Upper lobe of right lung (tissue), 1 donor: ENCODE data around the gene ASTN1. TPM values are rescaled to one million over a fixed set of nuclear protein-coding genes. Genes with fewer than 3 reads are reported as not detected.

Experiments
- ATAC-seq: fragments of 200-7000 bp; cut with Tn5 transposase; one replicate; pipeline ENCODE4 v1.9.1; 2020; ENCODE audit warnings: mild to moderate bottlenecking, moderate library complexity
- DNase-seq: peaks from one replicate; pipeline ENCODE4 v3.0.0-alpha.2; 2020
- H3K27ac ChIP-seq: fragments of 200-600 bp; one replicate; pipeline ENCODE4 v1.8.0; 2022
- H3K27me3 ChIP-seq: fragments of 200-600 bp; one replicate; pipeline ENCODE4 v1.8.0; 2022; ENCODE audit warnings: mild to moderate bottlenecking
- H3K36me3 ChIP-seq: fragments of 200-600 bp; one replicate; pipeline ENCODE4 v1.8.0; 2022
- H3K4me1 ChIP-seq: fragments of 200-600 bp; one replicate; pipeline ENCODE4 v1.8.0; 2022
- H3K4me3 ChIP-seq: fragments of 200-600 bp; one replicate; pipeline ENCODE4 v1.8.0; 2022; ENCODE audit warnings: mild to moderate bottlenecking
- H3K9me3 ChIP-seq: fragments of 200-600 bp; one replicate; pipeline ENCODE4 v1.8.0; 2022
- CTCF ChIP-seq: fragments of 200-600 bp; IDR thresholded peaks from one replicate; pipeline ENCODE4 v1.8.0; 2022; ENCODE audit warnings: antibody characterized with exemption
- intact Hi-C: fragments of 100-400 bp; cut with DNase I; formaldehyde crosslinking; loops from one replicate; pipeline ENCODE4 v1.11.0; 2022
- total RNA-seq: library from RNA; stranded (reverse); fragmentation: NEBNext Ultra II Directional; extraction: Animal tissue kit (Norgen Biotek cat#: 25700); gene quantifications from one replicate; pipeline ENCODE4 v1.2.1, GENCODE V29; 2021
- donor health status: DM: no; HTN: yes; CAD: no; lungs with severe emphysema.

ASTN1 gene
- total RNA-seq, 1 donor from 2014 or later = 0.20 TPM

- no peak for ATAC-seq
- Histone ChIP-seq H3K36me3 (no peaks in the 10 kb centered on the region), H3K4me1 (no peaks in the 10 kb centered on the region), H3K27me3 (no peaks in the 10 kb centered on the region), H3K27ac (no peak overlapping the region), H3K4me3 (no peak overlapping the region), H3K9me3 (no peaks in the 10 kb centered on the region)
- intact Hi-C loops = no loop called here
- DNase-seq = no peak
- no peak for TF ChIP-seq CTCF
These were observed 279.6 kb downstream of the ASTN1 start for GRCh38 chr1:176884911-176885310.

- no peak for TF ChIP-seq CTCF
- Histone ChIP-seq H3K36me3 (no peaks in the 10 kb centered on the region), H3K4me1 (no peaks in the 10 kb centered on the region), H3K27me3 (no peaks in the 10 kb centered on the region), H3K9me3 (no peaks in the 10 kb centered on the region), H3K27ac (no peak overlapping the region), H3K4me3 (no peak overlapping the region)
- DNase-seq (no peak), ATAC-seq (no peak)
- intact Hi-C loops = no loop called here
These were observed 280.2 kb downstream of the ASTN1 start for GRCh38 chr1:176884286-176884685.

- TF ChIP-seq CTCF = peak; percentile 82
- intact Hi-C loops = no loop called here
- Histone ChIP-seq H3K9me3 (no peaks in the 10 kb centered on the region), H3K27me3 (no peaks in the 10 kb centered on the region), H3K4me3 (no peak overlapping the region), H3K36me3 (no peaks in the 10 kb centered on the region), H3K4me1 (no peaks in the 10 kb centered on the region), H3K27ac (no peak overlapping the region)
- ATAC-seq = peak; percentile 81
- peak; percentile 75 for DNase-seq
These were observed 283.4 kb downstream of the ASTN1 start for GRCh38 chr1:176880955-176881595.

- Histone ChIP-seq H3K27ac (no peak overlapping the region), H3K4me3 (no peak overlapping the region), H3K27me3 (no peaks in the 10 kb centered on the region), H3K9me3 (no peaks in the 10 kb centered on the region), H3K4me1 (no peaks in the 10 kb centered on the region), H3K36me3 (no peaks in the 10 kb centered on the region)
- TF ChIP-seq CTCF = no peak
- intact Hi-C loops = no loop called here
- ATAC-seq (no peak), DNase-seq (no peak)
These were observed 284.5 kb downstream of the ASTN1 start for GRCh38 chr1:176879784-176880620.

- Histone ChIP-seq H3K36me3 (no peaks in the 10 kb centered on the region), H3K4me1 (no peaks in the 10 kb centered on the region), H3K27me3 (no peaks in the 10 kb centered on the region), H3K27ac (no peak overlapping the region), H3K4me3 (no peak overlapping the region), H3K9me3 (no peaks in the 10 kb centered on the region)
- DNase-seq = no peak
- TF ChIP-seq CTCF = no peak
- ATAC-seq = no peak
- intact Hi-C loops = no loop called here
These were observed 285.6 kb downstream of the ASTN1 start for GRCh38 chr1:176878750-176879536.
